Right lobe of liver (tissue), 4 donors: ENCODE results near the gene OR10J4.

ENCODE experiments used
- POLR2A ChIP-seq: fragments of 450-650 bp; IDR thresholded peaks from one replicate; pipeline ENCODE4 v1.6.1; 2017; ENCODE audit warnings: antibody characterized with exemption, mild to moderate bottlenecking
- TF ChIP-seq, protein P1 (sequence below), 4 donors: fragments of 200-600 bp in 3 of 4; fragments of 450-650 bp in 1 of 4; IDR thresholded peaks; one replicate each; pipeline versions ENCODE4 v1.5.1 to v1.8.0; 2016 to 2022; ENCODE audit warnings: antibody characterized with exemption in 4 of 4, mild to moderate bottlenecking in 2 of 4
- donor health status: DM: no; HTN: no; CAD: no.
- donor health status: DM: no; HTN: no; CAD: no.
- donor health status: DM: no; HTN: yes; CAD: no.

DNA sequence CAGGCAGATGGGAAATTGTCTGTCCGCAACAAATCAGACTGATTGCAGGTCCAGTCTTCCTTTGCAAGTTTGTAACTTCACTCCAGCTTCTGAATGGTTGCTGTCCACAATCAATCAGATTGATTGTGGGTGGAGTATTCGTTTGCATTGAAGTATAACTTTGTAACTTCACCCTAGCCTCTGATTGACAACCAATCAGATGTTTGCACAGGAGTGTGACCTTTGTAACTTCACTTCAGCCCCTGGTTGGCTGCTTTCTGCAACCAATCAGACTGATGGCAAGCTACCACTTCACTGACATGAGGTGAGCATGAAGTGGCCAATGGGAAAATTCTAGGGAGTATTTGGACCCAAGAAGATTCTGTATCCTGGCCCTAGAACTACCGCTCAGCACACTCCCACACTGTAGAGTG, 33.2 kb downstream of the OR10J4 start:
- peak; percentile 77 for TF ChIP-seq POLR2A
- TF ChIP-seq, protein P1, sequence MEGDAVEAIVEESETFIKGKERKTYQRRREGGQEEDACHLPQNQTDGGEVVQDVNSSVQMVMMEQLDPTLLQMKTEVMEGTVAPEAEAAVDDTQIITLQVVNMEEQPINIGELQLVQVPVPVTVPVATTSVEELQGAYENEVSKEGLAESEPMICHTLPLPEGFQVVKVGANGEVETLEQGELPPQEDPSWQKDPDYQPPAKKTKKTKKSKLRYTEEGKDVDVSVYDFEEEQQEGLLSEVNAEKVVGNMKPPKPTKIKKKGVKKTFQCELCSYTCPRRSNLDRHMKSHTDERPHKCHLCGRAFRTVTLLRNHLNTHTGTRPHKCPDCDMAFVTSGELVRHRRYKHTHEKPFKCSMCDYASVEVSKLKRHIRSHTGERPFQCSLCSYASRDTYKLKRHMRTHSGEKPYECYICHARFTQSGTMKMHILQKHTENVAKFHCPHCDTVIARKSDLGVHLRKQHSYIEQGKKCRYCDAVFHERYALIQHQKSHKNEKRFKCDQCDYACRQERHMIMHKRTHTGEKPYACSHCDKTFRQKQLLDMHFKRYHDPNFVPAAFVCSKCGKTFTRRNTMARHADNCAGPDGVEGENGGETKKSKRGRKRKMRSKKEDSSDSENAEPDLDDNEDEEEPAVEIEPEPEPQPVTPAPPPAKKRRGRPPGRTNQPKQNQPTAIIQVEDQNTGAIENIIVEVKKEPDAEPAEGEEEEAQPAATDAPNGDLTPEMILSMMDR (IDR thresholded peaks at IDR 0.05): no peak
